Osteocyte (in vitro differentiated cells): ENCODE data around the gene TSHR. TPM values are rescaled to one million over a fixed set of nuclear protein-coding genes. Genes with fewer than 3 reads are reported as not detected.

Source experiments
- DNase-seq: peaks from one replicate; pipeline ENCODE4 v3.0.0; 2021; ENCODE audit warnings: mixed read lengths; ENCODE audit not compliant: unreplicated experiment; ENCODE audit errors: extremely low spot score
- H3K27ac Mint-ChIP-seq: one replicate; pipeline ENCODE4 v1.8.0; 2021; ENCODE audit warnings: mild to moderate bottlenecking, mixed read lengths; ENCODE audit not compliant: unreplicated experiment
- H3K27me3 Mint-ChIP-seq: one replicate; pipeline ENCODE4 v1.8.0; 2021; ENCODE audit warnings: mixed read lengths; ENCODE audit not compliant: unreplicated experiment
- H3K36me3 Mint-ChIP-seq: one replicate; pipeline ENCODE4 v1.8.0; 2021; ENCODE audit warnings: mixed read lengths; ENCODE audit not compliant: unreplicated experiment
- H3K4me1 Mint-ChIP-seq: one replicate; pipeline ENCODE4 v1.8.0; 2021; ENCODE audit warnings: mixed read lengths; ENCODE audit not compliant: unreplicated experiment
- H3K4me3 Mint-ChIP-seq: one replicate; pipeline ENCODE4 v1.8.0; 2021; ENCODE audit warnings: mild to moderate bottlenecking, moderate library complexity, mixed read lengths; ENCODE audit not compliant: unreplicated experiment
- H3K9me3 Mint-ChIP-seq: one replicate; pipeline ENCODE4 v1.8.0; 2021; ENCODE audit warnings: mixed read lengths; ENCODE audit not compliant: unreplicated experiment
- CTCF ChIP-seq: fragments of 200-600 bp; sonication (generic); IDR thresholded peaks from 2 replicates; pipeline ENCODE4 v1.5.0; 2021; ENCODE audit warnings: antibody characterized with exemption, mild to moderate bottlenecking, moderate library complexity
- total RNA-seq: library from RNA; stranded (reverse); gene quantifications from 2 replicates; pipeline ENCODE4 v1.2.1, GENCODE V29; 2021

TSHR gene
- total RNA-seq, 1 donor from 2014 or later: not detected

GRCh38 chr14:80941241-80942185 lies 13.9 kb upstream of the TSHR start, which contains the start of gene CEP128:
Gene CEP128, minus strand, starts transcription at chr14:80941738.
- H3K36me3 Mint-ChIP-seq: no peaks in the 10 kb centered on the region

GRCh38 chr14:80942191-80942600 lies 13.2 kb upstream of the TSHR start:
- H3K27ac Mint-ChIP-seq: peak overlapping the region; percentile 91
- peaks cover 17% of the 10 kb centered on the region for H3K4me1 Mint-ChIP-seq
- no peak for TF ChIP-seq CTCF
- peaks cover 4% of the 10 kb centered on the region for H3K27me3 Mint-ChIP-seq
- peak overlapping the region; percentile 86 for H3K4me3 Mint-ChIP-seq
- no peaks in the 10 kb centered on the region for H3K9me3 Mint-ChIP-seq
- H3K36me3 Mint-ChIP-seq: no peaks in the 10 kb centered on the region
- DNase-seq: no peak

More at GRCh38 chr14:80941241-80942185, 13.9 kb upstream of the TSHR start, which contains the start of gene CEP128:
- Mint-ChIP-seq H3K4me1 (peaks cover 17% of the 10 kb centered on the region), H3K4me3 (peak within 1 kb of the TSS; percentile 86), H3K9me3 (no peaks in the 10 kb centered on the region), H3K27me3 (peaks cover 4% of the 10 kb centered on the region), H3K27ac (peak within 1 kb of the TSS; percentile 91)
- peak; percentile 97 for DNase-seq
- no peak for TF ChIP-seq CTCF

GRCh38 chr14:80944861-80945617 lies 10.4 kb upstream of the TSHR start:
- Mint-ChIP-seq H3K36me3 (no peaks in the 10 kb centered on the region), H3K4me3 (no peak overlapping the region), H3K27ac (no peak overlapping the region), H3K27me3 (peaks cover 27% of the 10 kb centered on the region), H3K4me1 (peaks cover 16% of the 10 kb centered on the region), H3K9me3 (no peaks in the 10 kb centered on the region)
- no peak for DNase-seq
- no peak for TF ChIP-seq CTCF

- Mint-ChIP-seq H3K4me1 (peaks cover 10% of the 10 kb centered on the region), H3K4me3 (no peak overlapping the region), H3K36me3 (no peaks in the 10 kb centered on the region), H3K9me3 (no peaks in the 10 kb centered on the region), H3K27ac (no peak overlapping the region), H3K27me3 (peaks cover 38% of the 10 kb centered on the region)
- no peak for TF ChIP-seq CTCF
- DNase-seq: no peak
Observed at GRCh38 chr14:80946187-80946586, 9.2 kb upstream of the TSHR start.

- no peak for DNase-seq
- Mint-ChIP-seq H3K4me3 (no peak overlapping the region), H3K9me3 (no peaks in the 10 kb centered on the region), H3K36me3 (no peaks in the 10 kb centered on the region), H3K27ac (no peak overlapping the region), H3K27me3 (peaks cover 44% of the 10 kb centered on the region), H3K4me1 (peaks cover 9% of the 10 kb centered on the region)
- no peak for TF ChIP-seq CTCF
Observed at GRCh38 chr14:80946797-80947196, 8.6 kb upstream of the TSHR start.
